ENCODE results near the gene NLRC5.

The NLRC5 gene

GRCh38 chr16:57115514-57116182 lies 126.3 kb downstream of the NLRC5 start:
- Histone ChIP-seq H3K36me3 (no peaks in the 10 kb centered on the region; the same call in 1 of the 2 replicates), H3K4me3 (ENCODE audit: low read depth, low read length) (no peak overlapping the region), H3K27me3 (ENCODE audit: insufficient read depth, low read depth, severe bottlenecking) (no peaks in the 10 kb centered on the region), H3K27ac (no peak overlapping the region), H3K9me3 (ENCODE audit: severe bottlenecking) (no peaks in the 10 kb centered on the region)
- no peak for TF ChIP-seq CTCF (IDR thresholded peaks at IDR 0.05; ENCODE audit: low read depth, low read length)
- DNase-seq: no peak

- H3K9me3 ChIP-seq (ENCODE audit: severe bottlenecking): no peaks in the 10 kb centered on the region
- H3K27ac ChIP-seq: no peak overlapping the region
- no peaks in the 10 kb centered on the region for H3K27me3 ChIP-seq (ENCODE audit: insufficient read depth, low read depth, severe bottlenecking)
- DNase-seq: no peak
- no peak for TF ChIP-seq CTCF (IDR thresholded peaks at IDR 0.05; ENCODE audit: low read depth, low read length)
- H3K4me3 ChIP-seq (ENCODE audit: low read depth, low read length): no peak overlapping the region
- H3K36me3 ChIP-seq: no peaks in the 10 kb centered on the region; the same call in 1 of the 2 replicates
Observed at GRCh38 chr16:57118461-57119084, 129.2 kb downstream of the NLRC5 start.

GRCh38 chr16:57123216-57123973 lies 134.0 kb downstream of the NLRC5 start:
- H3K9me3 ChIP-seq (ENCODE audit: severe bottlenecking): no peaks in the 10 kb centered on the region
- no peak for TF ChIP-seq CTCF (IDR thresholded peaks at IDR 0.05; ENCODE audit: low read depth, low read length)
- no peak for DNase-seq
- H3K4me3 ChIP-seq (ENCODE audit: low read depth, low read length): no peak overlapping the region
- H3K27me3 ChIP-seq (ENCODE audit: insufficient read depth, low read depth, severe bottlenecking): no peaks in the 10 kb centered on the region
- no peaks in the 10 kb centered on the region for H3K36me3 ChIP-seq
- no peak overlapping the region for H3K27ac ChIP-seq

GRCh38 chr16:57123974-57124674 lies 134.8 kb downstream of the NLRC5 start:
- no peaks in the 10 kb centered on the region for H3K36me3 ChIP-seq
- H3K27me3 ChIP-seq (ENCODE audit: insufficient read depth, low read depth, severe bottlenecking): no peaks in the 10 kb centered on the region
- H3K4me3 ChIP-seq (ENCODE audit: low read depth, low read length): no peak overlapping the region
- no peak for TF ChIP-seq CTCF (IDR thresholded peaks at IDR 0.05; ENCODE audit: low read depth, low read length)
- H3K27ac ChIP-seq: no peak overlapping the region
- DNase-seq: no peak
- no peaks in the 10 kb centered on the region for H3K9me3 ChIP-seq (ENCODE audit: severe bottlenecking)

GRCh38 chr16:57125376-57125775 lies 136.0 kb downstream of the NLRC5 start:
- no peak for DNase-seq
- Histone ChIP-seq H3K4me3 (ENCODE audit: low read depth, low read length) (no peak overlapping the region), H3K27ac (no peak overlapping the region), H3K9me3 (ENCODE audit: severe bottlenecking) (no peaks in the 10 kb centered on the region), H3K36me3 (no peaks in the 10 kb centered on the region), H3K27me3 (ENCODE audit: insufficient read depth, low read depth, severe bottlenecking) (no peaks in the 10 kb centered on the region)
- TF ChIP-seq CTCF (IDR thresholded peaks at IDR 0.05; ENCODE audit: low read depth, low read length): no peak

All from WERI-Rb-1 (cell line).